Mesangial cell (primary cell): ENCODE data around the gene CTF1. TPM values are rescaled to one million over a fixed set of nuclear protein-coding genes. Genes with fewer than 3 reads are reported as not detected.

Experiments used
- total RNA-seq: library from RNA; depleted of rRNA; stranded (reverse); fragments of >200 nt; gene quantifications from 2 replicates; pipeline ENCODE4 v1.2.3, GENCODE V29; 2015

Gene CTF1, protein sequence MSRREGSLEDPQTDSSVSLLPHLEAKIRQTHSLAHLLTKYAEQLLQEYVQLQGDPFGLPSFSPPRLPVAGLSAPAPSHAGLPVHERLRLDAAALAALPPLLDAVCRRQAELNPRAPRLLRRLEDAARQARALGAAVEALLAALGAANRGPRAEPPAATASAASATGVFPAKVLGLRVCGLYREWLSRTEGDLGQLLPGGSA
- total RNA-seq = 2.8 and 6.8 TPM in 2 replicates

DNA sequence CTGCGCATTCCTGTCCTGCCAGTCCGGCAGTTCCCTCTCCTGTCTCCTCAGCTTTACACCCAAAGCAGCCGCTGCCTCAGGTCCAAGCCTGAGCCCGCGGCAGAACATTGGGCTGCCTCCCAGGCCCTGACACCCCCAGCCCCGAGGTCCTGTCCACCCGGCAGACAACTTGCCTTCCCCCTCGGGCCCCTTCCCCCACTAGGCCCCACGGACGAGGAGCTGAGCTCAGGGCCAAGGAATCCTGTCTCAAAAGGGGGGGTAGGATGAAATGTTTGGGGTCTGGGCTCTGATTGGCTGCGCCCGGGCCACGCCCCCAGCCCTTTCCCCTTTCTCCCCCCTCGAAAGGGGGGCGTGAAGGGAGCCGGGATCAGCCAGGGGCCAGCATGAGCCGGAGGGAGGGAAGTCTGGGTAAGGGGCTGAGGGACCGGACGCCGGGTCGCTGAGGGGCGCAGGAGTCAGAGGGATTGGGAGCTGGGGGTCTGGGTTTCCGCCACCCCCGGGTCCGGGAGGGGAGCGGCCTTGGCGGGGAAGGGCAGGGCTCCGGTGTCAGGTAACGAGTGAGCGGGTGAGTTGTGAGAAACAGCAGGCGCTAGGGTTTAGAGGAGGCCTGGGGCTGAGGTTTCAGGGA lies at the start of gene CTF1:
Gene CTF1, plus strand, starts transcription at position 354 of the 628 bp plus-strand sequence. Its CDS starts 30 bp downstream, at position 384.

DNA sequence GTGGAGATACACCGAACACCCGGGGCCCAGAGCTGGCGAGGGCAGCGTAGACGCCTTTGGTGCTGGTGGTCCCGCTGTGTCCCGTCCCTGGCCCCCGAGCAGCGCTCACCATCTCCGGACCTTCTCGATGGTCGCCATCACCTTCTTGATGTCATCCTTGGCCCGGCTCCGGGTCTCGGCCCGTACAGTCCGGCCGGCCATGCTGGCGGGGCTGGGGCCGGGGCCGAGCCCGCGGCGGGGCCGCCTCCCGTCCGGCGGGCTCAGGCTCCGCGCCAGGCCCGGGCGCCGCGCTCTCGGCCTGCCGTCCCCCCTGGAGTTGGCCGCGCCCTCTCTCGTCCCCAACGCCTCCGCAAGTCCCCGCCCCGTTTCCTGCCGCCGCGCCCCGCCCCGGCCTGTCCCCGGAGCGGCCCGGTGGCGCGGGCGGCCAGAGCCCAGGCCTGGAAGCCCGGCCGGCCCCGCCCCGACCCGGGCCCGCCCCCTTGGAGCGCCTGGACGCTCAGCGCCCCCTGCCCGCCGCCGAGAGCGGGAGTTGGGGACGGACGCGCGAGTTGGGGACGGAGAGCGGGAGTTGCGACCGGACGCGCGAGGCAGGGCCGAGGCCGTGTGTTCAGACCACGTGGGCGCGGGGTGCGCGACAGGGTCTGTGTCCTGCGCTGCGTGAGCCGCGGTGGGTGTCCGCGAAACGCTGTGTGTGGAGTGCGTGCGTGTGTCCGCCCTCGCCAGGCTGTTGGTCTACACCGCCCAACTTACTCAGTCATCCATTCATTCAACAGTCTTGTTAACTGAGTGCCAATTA lies 2.5 kb upstream of the CTF1 start, which contains the start of gene BCL7C:
Gene BCL7C, minus strand, starts transcription at position 334 of the 796 bp plus-strand sequence. Its CDS starts 133 bp downstream, at position 201.

DNA sequence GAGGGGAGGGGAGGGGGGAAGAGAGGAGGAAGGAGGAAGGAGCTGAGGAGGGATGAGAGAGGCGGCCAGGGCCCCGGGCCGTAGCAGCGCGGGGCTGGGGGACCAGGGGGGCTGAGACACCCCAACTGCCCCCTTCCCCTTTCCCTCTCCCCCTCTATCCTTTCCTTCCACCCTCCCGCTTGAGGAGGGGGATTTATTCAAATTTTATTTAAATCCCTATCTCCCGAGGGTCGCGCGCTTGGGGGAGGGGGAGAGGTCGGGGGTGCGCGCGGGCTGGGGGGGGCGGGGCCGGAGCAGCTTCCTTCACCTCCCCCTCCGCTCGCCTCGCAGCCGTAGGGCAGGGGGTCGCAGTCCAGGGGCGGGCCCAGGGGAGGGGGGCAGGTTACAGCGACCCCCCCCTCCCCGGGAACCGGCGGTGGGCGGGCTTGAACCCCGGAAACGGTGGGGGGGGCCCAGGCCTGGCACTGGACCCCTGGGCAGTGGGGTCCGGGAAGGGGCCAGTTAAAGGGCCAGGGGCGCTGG lies 27.2 kb downstream of the CTF1 start, which contains the start of gene FBXL19:
Gene FBXL19, plus strand, starts transcription at position 19 of the 522 bp plus-strand sequence. CDS start 2,183 bp downstream, outside the sequence.

DNA sequence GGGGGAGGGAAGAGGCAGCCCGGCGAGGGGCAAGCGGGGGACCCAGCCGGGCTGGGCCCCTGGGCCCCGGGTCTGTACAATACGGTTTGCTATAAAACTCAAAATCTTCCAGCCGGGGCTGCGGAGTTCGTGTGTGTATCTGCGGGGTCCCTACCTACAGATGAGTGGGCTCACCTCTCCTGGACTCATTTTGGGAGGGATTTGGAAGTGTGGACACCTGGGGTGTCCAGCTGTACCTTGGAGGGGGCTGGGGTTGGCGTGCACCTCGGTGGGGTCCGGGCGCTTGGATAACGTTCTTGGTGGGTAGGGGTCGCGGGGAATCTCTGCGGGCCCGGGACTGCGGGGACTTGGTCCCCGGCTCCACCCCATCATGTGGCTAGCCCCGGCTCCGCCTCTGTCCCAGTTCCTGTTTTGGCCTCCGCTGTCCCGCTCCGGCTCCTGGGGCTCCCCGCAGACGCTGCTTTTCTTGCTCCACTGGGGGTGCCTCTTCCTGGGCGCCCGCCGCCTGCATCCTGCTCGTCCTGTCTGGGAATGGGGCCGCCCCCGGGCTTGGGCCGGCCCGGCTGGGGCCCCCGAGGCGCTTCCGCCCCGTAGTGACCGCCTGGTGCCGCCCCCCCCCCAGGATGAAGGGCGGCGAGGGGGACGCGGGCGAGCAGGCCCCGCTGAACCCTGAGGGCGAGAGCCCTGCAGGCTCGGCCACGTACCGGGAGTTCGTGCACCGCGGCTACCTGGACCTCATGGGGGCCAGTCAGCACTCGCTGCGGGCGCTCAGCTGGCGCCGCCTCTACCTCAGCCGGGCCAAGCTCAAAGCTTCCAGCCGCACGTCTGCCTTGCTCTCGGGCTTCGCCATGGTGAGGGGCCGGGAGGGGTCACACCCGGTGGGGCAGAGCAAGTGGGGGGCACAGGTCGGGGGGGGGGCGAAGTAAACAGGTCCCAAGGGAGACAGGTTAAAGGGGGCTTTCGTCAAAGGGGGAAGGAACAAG lies 52.5 kb downstream of the CTF1 start, which contains the start of gene ORAI3:
Gene ORAI3, plus strand, starts transcription at position 402 of the 983 bp plus-strand sequence. Its CDS starts 222 bp downstream, at position 624.

Other genes starting within 250 kb of the CTF1 start
- gene PRR14, start 245.7 kb upstream of the CTF1 start, total RNA-seq = 32.1 and 36.4 TPM in 2 replicates
- 26.9 and 39.0 TPM in 2 replicates for gene FBRS, start 238.2 kb upstream of the CTF1 start, total RNA-seq
- 15.3 and 22.1 TPM in 2 replicates for gene SRCAP, start 197.4 kb upstream of the CTF1 start, total RNA-seq
- 24.7 and 28.2 TPM in 2 replicates for gene PHKG2, start 148.2 kb upstream of the CTF1 start, total RNA-seq
- 4.8 and 5.9 TPM in 2 replicates for gene CFAP119, start 134.6 kb upstream of the CTF1 start, total RNA-seq
- gene RNF40, start 134.3 kb upstream of the CTF1 start, total RNA-seq = 63.7 and 67.1 TPM in 2 replicates
- gene ZNF629, start 109.4 kb upstream of the CTF1 start, total RNA-seq = 9.5 and 23.3 TPM in 2 replicates
- 60.0 and 62.7 TPM in 2 replicates for gene BCL7C, start 2.5 kb upstream of the CTF1 start, total RNA-seq
- gene FBXL19, start 27.0 kb downstream of the CTF1 start, total RNA-seq = 31.8 and 37.6 TPM in 2 replicates
- gene ORAI3, start 52.5 kb downstream of the CTF1 start, total RNA-seq = 24.4 and 95.3 TPM in 2 replicates
- gene SETD1A, start 61.1 kb downstream of the CTF1 start, total RNA-seq = 6.5 and 8.0 TPM in 2 replicates
- 11.2 and 64.7 TPM in 2 replicates for gene HSD3B7, start 88.6 kb downstream of the CTF1 start, total RNA-seq
- 0.63 and 0.65 TPM in 2 replicates for gene STX1B, start 114.0 kb downstream of the CTF1 start, total RNA-seq
- gene STX4, start 136.9 kb downstream of the CTF1 start, total RNA-seq = 20.9 and 23.1 TPM in 2 replicates
- 13.4 and 14.2 TPM in 2 replicates for gene ZNF668, start 177.6 kb downstream of the CTF1 start, total RNA-seq
- gene ZNF646, start 177.8 kb downstream of the CTF1 start, total RNA-seq = 12.7 and 22.7 TPM in 2 replicates
- 0.81 and 1.6 TPM in 2 replicates for gene PRSS53, start 192.3 kb downstream of the CTF1 start, total RNA-seq
- gene VKORC1, start 198.2 kb downstream of the CTF1 start, total RNA-seq = 217 and 229 TPM in 2 replicates
- 88.5 and 103 TPM in 2 replicates for gene BCKDK, start 211.8 kb downstream of the CTF1 start, total RNA-seq
- 31.8 and 47.4 TPM in 2 replicates for gene KAT8, start 221.1 kb downstream of the CTF1 start, total RNA-seq
- gene PRSS8, start 239.1 kb downstream of the CTF1 start, total RNA-seq = 2.6 and 13.1 TPM in 2 replicates